ENCODE measurements around the gene LAMA3.

DNA sequence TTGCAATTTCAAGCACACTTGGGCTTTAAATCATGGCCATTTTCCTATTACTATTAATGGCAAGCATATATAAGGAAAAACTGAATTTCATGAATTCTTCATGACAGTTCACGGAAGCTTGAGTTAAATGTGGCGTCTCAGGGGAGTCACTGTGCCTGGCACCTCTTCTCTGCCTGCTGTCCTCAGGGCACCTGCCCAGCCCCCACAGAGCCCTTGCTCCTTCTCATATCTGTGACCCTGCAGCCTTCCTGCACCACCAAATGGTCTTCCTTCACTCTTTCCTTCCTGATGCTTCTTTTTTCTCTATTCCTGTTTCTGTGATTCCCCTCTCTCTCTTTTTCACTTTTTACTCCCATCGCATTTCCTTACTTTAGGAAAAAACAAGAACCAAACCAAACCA lies 35.4 kb downstream of the LAMA3 start:
- TF ChIP-seq POLR2AphosphoS5 (IDR thresholded peaks at IDR 0.05; ENCODE audit: low read depth, low read length): no peak
- TF ChIP-seq POLR2A (IDR thresholded peaks at IDR 0.05; ENCODE audit: low read depth, low read length): no peak

Data from GM12891 (cell line).